SK-N-SH (cell line): Measurements from ENCODE around the gene SENP3. TPM values are rescaled to one million over a fixed set of nuclear protein-coding genes. Genes with fewer than 3 reads are reported as not detected.

ENCODE experiments used
- CTCF ChIA-PET: fragments of 300-600, 350-600 bp; formaldehyde crosslinking; extraction: SDS; loops from one replicate; lab custom pipeline; 2021; lab: Yijun Ruan, JAX
- POLR2A ChIA-PET: fragments of 350-600 bp; sonication (Branson Sonifier 250); formaldehyde crosslinking; extraction: SDS; loops from one replicate; lab custom pipeline; 2020; ENCODE audit warnings: antibody characterized with exemption, inconsistent platforms; lab: Yijun Ruan, JAX
- DNase-seq: peaks from one replicate; pipeline ENCODE4 v3.0.0; 2012
- H2AFZ ChIP-seq: fragments of 200-600 bp; sonication (generic); 2 replicates; pipeline ENCODE4 v1.8.1; 2016; ENCODE audit warnings: antibody characterized with exemption, mild to moderate bottlenecking, low read depth
- H3F3A ChIP-seq: fragments of 200-600 bp; sonication (generic); replicated peaks from 2 replicates; pipeline ENCODE3; 2016; ENCODE audit warnings: antibody characterized with exemption, mild to moderate bottlenecking; ENCODE audit not compliant: insufficient read depth
- H3K27ac ChIP-seq, 2 experiments: fragments of 200-500 bp in 1 of 2; fragments of 200-600 bp in 1 of 2; sonication (Bioruptor generic) in 1 of 2; sonication (generic), shearing (Covaris generic) in 1 of 2; 2 replicates each; pipeline versions ENCODE4 v1.5.1 to v1.6.1; 2014 to 2016; ENCODE audit warnings: low read depth in 2 of 2, inconsistent platforms in 1 of 2, low read length in 1 of 2, mild to moderate bottlenecking in 1 of 2, mixed read lengths in 1 of 2
- H3K27me3 ChIP-seq: fragments of 200-600 bp; sonication (generic), shearing (Covaris generic); 2 replicates; pipeline ENCODE4 v1.6.1; 2016; ENCODE audit warnings: mixed run types; ENCODE audit not compliant: insufficient read depth
- H3K36me3 ChIP-seq, 2 experiments: fragments of 200-500 bp in 1 of 2; fragments of 200-600 bp in 1 of 2; sonication (Bioruptor generic) in 1 of 2; sonication (generic) in 1 of 2; replicated peaks in 1 of 2; 2 replicates each; pipeline versions ENCODE3 to v1.5.1; 2014 to 2016; ENCODE audit warnings: low read length in 1 of 2, mild to moderate bottlenecking in 1 of 2; ENCODE audit not compliant: insufficient read depth in 2 of 2, control insufficient read depth in 1 of 2
- H3K4me1 ChIP-seq, 2 experiments: fragments of 200-500 bp in 1 of 2; fragments of 200-600 bp in 1 of 2; sonication (Bioruptor generic) in 1 of 2; sonication (generic), shearing (Covaris generic) in 1 of 2; 2 replicates each; pipeline versions ENCODE4 v1.5.1 to v1.6.1; 2014 to 2016; ENCODE audit warnings: low read depth in 1 of 2, low read length in 1 of 2, mixed run types in 1 of 2; ENCODE audit not compliant: insufficient read depth in 2 of 2, control insufficient read depth in 1 of 2
- H3K4me2 ChIP-seq: fragments of 200-600 bp; sonication (generic), shearing (Covaris generic); 2 replicates; pipeline ENCODE4 v1.6.1; 2017; ENCODE audit warnings: mixed run types
- H3K4me3 ChIP-seq, 2 experiments: fragments of 200-500 bp in 1 of 2; fragments of 200-600 bp in 1 of 2; sonication (Bioruptor generic) in 1 of 2; sonication (generic), shearing (Covaris generic) in 1 of 2; 2 replicates each; pipeline versions ENCODE4 v1.5.1 to v1.8.1; 2014 to 2016; ENCODE audit warnings: low read depth in 2 of 2, inconsistent platforms in 1 of 2, low read length in 1 of 2, mild to moderate bottlenecking in 1 of 2, mixed read lengths in 1 of 2, moderate library complexity in 1 of 2
- H3K79me2 ChIP-seq: fragments of 200-600 bp; sonication (generic); 2 replicates; pipeline ENCODE4 v1.8.1; 2017; ENCODE audit warnings: mild to moderate bottlenecking; ENCODE audit not compliant: insufficient read depth
- H3K9ac ChIP-seq: fragments of 200-600 bp; sonication (generic); 2 replicates; pipeline ENCODE4 v1.6.1; 2017; ENCODE audit warnings: mixed run types
- H3K9me2 ChIP-seq: fragments of 200-600 bp; sonication (generic); 2 replicates; pipeline ENCODE4 v1.6.1; 2017; ENCODE audit warnings: mixed run types
- H3K9me3 ChIP-seq: fragments of 200-600 bp; sonication (generic); 2 replicates; pipeline ENCODE4 v1.6.1; 2017; ENCODE audit warnings: mixed run types, mild to moderate bottlenecking, moderate library complexity
- H4K20me1 ChIP-seq: fragments of 200-600 bp; sonication (generic); 2 replicates; pipeline ENCODE4 v1.6.1; 2017; ENCODE audit warnings: mild to moderate bottlenecking, mixed run types; ENCODE audit not compliant: insufficient read depth
- CHD2 ChIP-seq: fragments of 150-350 bp; IDR thresholded peaks from 2 replicates; pipeline ENCODE4 v1.6.1; 2018; ENCODE audit warnings: low read length; ENCODE audit not compliant: partially characterized antibody
- FOXJ3 ChIP-seq: sonication (generic); formaldehyde crosslinking; IDR thresholded peaks from 2 replicates; pipeline ENCODE4 v1.5.1; 2020; ENCODE audit warnings: mild to moderate bottlenecking, missing genetic modification reagents
- FOXM1 ChIP-seq: IDR thresholded peaks from 2 replicates; pipeline ENCODE4 v1.4.0; 2012; ENCODE audit warnings: low read depth, mild to moderate bottlenecking
- JUND ChIP-seq: IDR thresholded peaks from 2 replicates; pipeline ENCODE4 v1.4.0; 2012
- MEF2A ChIP-seq: IDR thresholded peaks from 2 replicates; pipeline ENCODE4 v1.4.0; 2012; ENCODE audit warnings: low read depth, borderline replicate concordance
- MXI1 ChIP-seq: IDR thresholded peaks from 2 replicates; pipeline ENCODE4 v1.6.1; 2012; ENCODE audit warnings: mild to moderate bottlenecking, low read depth, low read length, improper control_type of control experiment
- NFIC ChIP-seq: IDR thresholded peaks from 2 replicates; pipeline ENCODE4 v1.4.0; 2012; ENCODE audit warnings: borderline replicate concordance
- POLR2AphosphoS5 ChIP-seq: IDR thresholded peaks from 2 replicates; pipeline ENCODE4 v1.6.1; 2012; ENCODE audit warnings: low read depth, low read length
- RFX5 ChIP-seq: IDR thresholded peaks from 2 replicates; pipeline ENCODE4 v1.6.1; 2012; ENCODE audit warnings: mild to moderate bottlenecking, improper control_type of control experiment, low read length
- SIN3A ChIP-seq: IDR thresholded peaks from 2 replicates; pipeline ENCODE4 v1.6.1; 2012; ENCODE audit warnings: low read depth, mild to moderate bottlenecking, low read length, moderate library complexity, borderline replicate concordance
- SMC3 ChIP-seq: IDR thresholded peaks from 2 replicates; pipeline ENCODE4 v1.6.1; 2012; ENCODE audit warnings: low read depth, low read length, improper control_type of control experiment
- TAF1 ChIP-seq: IDR thresholded peaks from 2 replicates; pipeline ENCODE4 v1.6.1; 2012; ENCODE audit warnings: low read depth, mild to moderate bottlenecking, low read length, moderate library complexity, borderline replicate concordance
- TEAD4 ChIP-seq: IDR thresholded peaks from 2 replicates; pipeline ENCODE4 v1.4.0; 2012; ENCODE audit warnings: mild to moderate bottlenecking, borderline replicate concordance; ENCODE audit not compliant: insufficient read depth
- WGBS: methylation state at CpG from one replicate; pipeline ENCODE4 v1.1.6; 2017; ENCODE audit warnings: low lambda C conversion rate; 5-methylcytosine and 5-hydroxymethylcytosine counted together
- polyA plus RNA-seq, 3 experiments: library from polyadenylated mRNA; depleted of rRNA; stranded (reverse); fragments of >200 nt; gene quantifications; 2 replicates each; pipeline ENCODE4 v1.2.3, GENCODE V29; 2012
- TF ChIP-seq, protein P1 (sequence below): IDR thresholded peaks from 2 replicates; pipeline ENCODE4 v1.4.0; 2012; ENCODE audit warnings: low read depth, borderline replicate concordance
- TF ChIP-seq, protein P2 (sequence below): IDR thresholded peaks from 2 replicates; pipeline ENCODE4; 2012
- TF ChIP-seq, protein P3 (sequence below): fragments of 200-600 bp; sonication (generic); IDR thresholded peaks from 2 replicates; pipeline ENCODE4 v1.6.1; 2017; ENCODE audit warnings: antibody characterized with exemption, mild to moderate bottlenecking, moderate library complexity
- TF ChIP-seq, protein P4 (sequence below): IDR thresholded peaks from 2 replicates; pipeline ENCODE4 v1.4.0; 2012; ENCODE audit warnings: low read depth, borderline replicate concordance
- TF ChIP-seq, protein P5 (sequence below): fragments of 150-350 bp; IDR thresholded peaks from 2 replicates; pipeline ENCODE4 v1.6.1; 2016; ENCODE audit warnings: mild to moderate bottlenecking, low read depth, low read length

SENP3 gene
- polyA plus RNA-seq, 1 of the 3 experiments (the other 2 are of a cell fraction): 80.8 TPM

DNA sequence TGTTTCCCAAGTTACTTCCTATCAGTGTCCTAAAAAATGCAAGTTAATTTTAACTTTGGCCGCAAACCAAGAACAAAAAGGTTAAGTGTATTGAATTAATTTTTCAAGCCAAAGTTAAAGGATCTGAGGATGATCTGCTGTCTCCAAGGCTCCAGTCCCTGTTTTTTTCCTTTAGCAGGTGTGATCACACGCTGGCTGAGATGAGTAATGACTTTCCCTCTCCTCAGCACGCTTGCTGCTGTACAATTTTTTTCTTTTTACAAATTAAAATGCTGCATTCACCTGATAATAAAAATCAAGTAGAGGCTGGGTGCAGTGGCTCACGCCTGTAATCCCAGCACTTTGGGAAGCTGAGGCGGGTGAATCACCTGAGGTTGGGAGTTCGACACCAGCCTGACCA is 16.8 kb upstream of the SENP3 start:
- CTCF ChIA-PET: interaction anchor here (1.0 to 1.4 kb wide), 3 partner anchors 21 to 90 kb away, joined by 3 to 5 read pairs (median 3); no protein-coding TSS in a partner anchor
- Histone ChIP-seq H3K36me3 (no peaks in the 10 kb centered on the region), H3K4me3 (no peak overlapping the region), H3F3A (no peaks in the 10 kb centered on the region), H3K27me3 (no peaks in the 10 kb centered on the region; the same call in 1 of the 2 replicates), H3K4me2 (no peak overlapping the region), H3K9me2 (no peaks in the 10 kb centered on the region), H3K27ac (no peak overlapping the region), H4K20me1 (no peaks in the 10 kb centered on the region), H3K9ac (no peak overlapping the region), H3K9me3 (no peaks in the 10 kb centered on the region), H2AFZ (no peak overlapping the region), H3K79me2 (no peaks in the 10 kb centered on the region), H3K4me1 (peaks cover 0 to 8% of the 10 kb centered on the region in 2 experiments; a peak in 1 of 4 replicates)
- 70% methylated on average over 6 of the region's 6 CpGs for WGBS
- POLR2A ChIA-PET: no interaction called here
- TF ChIP-seq TAF1 (no peak), SMC3 (no peak), JUND (no peak), MEF2A (no peak)
- no peak for DNase-seq

DNA sequence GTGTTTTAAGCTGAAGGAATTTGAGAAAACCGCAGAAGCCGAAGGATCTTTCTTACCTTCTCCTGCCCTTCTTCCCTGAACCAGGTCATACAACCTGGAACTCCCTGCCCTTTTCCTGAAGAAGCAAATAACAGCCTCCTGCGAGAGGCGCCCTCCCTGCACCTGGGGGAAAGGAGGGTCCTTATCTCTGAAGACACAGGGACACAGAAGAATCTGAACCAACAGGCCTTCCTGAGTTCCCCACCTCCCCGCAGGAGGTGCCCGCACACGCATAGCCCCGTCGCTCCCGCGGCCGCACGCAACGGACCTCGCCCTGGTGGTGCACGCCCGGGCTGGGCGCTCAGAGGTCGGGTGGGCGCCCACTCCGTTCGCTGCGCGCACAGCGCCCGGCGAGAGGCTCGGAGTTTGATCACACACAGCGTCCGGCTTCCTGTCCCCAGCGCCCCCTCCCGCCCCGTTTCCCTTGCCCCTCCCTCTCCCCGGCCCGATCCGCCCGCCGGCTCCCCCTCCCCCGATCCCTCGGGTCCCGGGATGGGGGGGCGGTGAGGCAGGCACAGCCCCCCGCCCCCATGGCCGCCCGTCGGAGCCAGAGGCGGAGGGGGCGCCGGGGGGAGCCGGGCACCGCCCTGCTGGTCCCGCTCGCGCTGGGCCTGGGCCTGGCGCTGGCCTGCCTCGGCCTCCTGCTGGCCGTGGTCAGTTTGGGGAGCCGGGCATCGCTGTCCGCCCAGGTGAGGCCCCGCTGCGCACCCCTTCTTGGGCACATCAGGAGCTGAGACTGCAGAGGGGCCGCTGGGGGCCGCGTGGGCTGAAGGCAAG is 12.9 kb upstream of the SENP3 start, which contains the start of gene TNFSF12:
TSS of gene TNFSF12 (plus strand) at position 474 of the 816 bp plus-strand sequence. CDS start at position 570, 96 bp downstream.
- POLR2A ChIA-PET: interaction anchor here (1.1 to 1.6 kb wide), 2 partner anchors 12 to 286 kb away, joined by 3 to 7 read pairs; partner anchors contain the start of gene SENP3
- peak; percentile 92 for DNase-seq
- peak within 1 kb of the TSS; percentile 57 to 76 for H3K4me3 ChIP-seq
- peak within 1 kb of the TSS; percentile 26 to 45; a peak in 2 of 4 replicates for H3K27ac ChIP-seq
- WGBS: 24% methylated on average over 12 of the region's 65 CpGs
- H4K20me1 ChIP-seq: no peaks in the 10 kb centered on the region
- H3K36me3 ChIP-seq: peaks cover 0 to 4% of the 10 kb centered on the region in 2 experiments
- CTCF ChIA-PET: interaction anchor here (2.5 to 7.8 kb wide), 3 partner anchors 9 to 34 kb away, joined by 11 to 55 read pairs (median 26); partner anchors contain the start of genes SENP3 and TNFSF13
- H3F3A ChIP-seq: no peaks in the 10 kb centered on the region
- no peaks in the 10 kb centered on the region for H3K79me2 ChIP-seq
- peak within 1 kb of the TSS; percentile 89 for H2AFZ ChIP-seq
- no peaks in the 10 kb centered on the region; the same call in 1 of the 2 replicates for H3K27me3 ChIP-seq
- H3K9me2 ChIP-seq: no peaks in the 10 kb centered on the region
- no peaks in the 10 kb centered on the region for H3K9me3 ChIP-seq
- H3K4me2 ChIP-seq: peak within 1 kb of the TSS; percentile 87
- peak within 1 kb of the TSS; percentile 83 for H3K9ac ChIP-seq
- peaks cover 0 to 8% of the 10 kb centered on the region in 2 experiments; a peak in 1 of 4 replicates for H3K4me1 ChIP-seq
- TF ChIP-seq, protein P1, sequence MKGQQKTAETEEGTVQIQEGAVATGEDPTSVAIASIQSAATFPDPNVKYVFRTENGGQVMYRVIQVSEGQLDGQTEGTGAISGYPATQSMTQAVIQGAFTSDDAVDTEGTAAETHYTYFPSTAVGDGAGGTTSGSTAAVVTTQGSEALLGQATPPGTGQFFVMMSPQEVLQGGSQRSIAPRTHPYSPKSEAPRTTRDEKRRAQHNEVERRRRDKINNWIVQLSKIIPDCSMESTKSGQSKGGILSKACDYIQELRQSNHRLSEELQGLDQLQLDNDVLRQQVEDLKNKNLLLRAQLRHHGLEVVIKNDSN: no peak
- TF ChIP-seq FOXJ3 (CRISPR knock-in tag) (no peak), RFX5 (no peak), SIN3A (no peak), MXI1 (no peak), FOXM1 (no peak), MEF2A (no peak), POLR2AphosphoS5 (peak; percentile 51; the same call in 1 of the 2 replicates), NFIC (no peak), TEAD4 (no peak), CHD2 (no peak), TAF1 (0 out of 2 replicates have a peak, but pooled peaks have one; percentile 31)
- TF ChIP-seq, protein P2, sequence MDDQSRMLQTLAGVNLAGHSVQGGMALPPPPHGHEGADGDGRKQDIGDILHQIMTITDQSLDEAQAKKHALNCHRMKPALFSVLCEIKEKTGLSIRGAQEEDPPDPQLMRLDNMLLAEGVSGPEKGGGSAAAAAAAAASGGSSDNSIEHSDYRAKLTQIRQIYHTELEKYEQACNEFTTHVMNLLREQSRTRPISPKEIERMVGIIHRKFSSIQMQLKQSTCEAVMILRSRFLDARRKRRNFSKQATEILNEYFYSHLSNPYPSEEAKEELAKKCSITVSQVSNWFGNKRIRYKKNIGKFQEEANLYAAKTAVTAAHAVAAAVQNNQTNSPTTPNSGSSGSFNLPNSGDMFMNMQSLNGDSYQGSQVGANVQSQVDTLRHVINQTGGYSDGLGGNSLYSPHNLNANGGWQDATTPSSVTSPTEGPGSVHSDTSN: no peak
- TF ChIP-seq, protein P3, sequence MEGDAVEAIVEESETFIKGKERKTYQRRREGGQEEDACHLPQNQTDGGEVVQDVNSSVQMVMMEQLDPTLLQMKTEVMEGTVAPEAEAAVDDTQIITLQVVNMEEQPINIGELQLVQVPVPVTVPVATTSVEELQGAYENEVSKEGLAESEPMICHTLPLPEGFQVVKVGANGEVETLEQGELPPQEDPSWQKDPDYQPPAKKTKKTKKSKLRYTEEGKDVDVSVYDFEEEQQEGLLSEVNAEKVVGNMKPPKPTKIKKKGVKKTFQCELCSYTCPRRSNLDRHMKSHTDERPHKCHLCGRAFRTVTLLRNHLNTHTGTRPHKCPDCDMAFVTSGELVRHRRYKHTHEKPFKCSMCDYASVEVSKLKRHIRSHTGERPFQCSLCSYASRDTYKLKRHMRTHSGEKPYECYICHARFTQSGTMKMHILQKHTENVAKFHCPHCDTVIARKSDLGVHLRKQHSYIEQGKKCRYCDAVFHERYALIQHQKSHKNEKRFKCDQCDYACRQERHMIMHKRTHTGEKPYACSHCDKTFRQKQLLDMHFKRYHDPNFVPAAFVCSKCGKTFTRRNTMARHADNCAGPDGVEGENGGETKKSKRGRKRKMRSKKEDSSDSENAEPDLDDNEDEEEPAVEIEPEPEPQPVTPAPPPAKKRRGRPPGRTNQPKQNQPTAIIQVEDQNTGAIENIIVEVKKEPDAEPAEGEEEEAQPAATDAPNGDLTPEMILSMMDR: peak; percentile 28; the same call in 1 of the 2 replicates
- TF ChIP-seq, protein P4, sequence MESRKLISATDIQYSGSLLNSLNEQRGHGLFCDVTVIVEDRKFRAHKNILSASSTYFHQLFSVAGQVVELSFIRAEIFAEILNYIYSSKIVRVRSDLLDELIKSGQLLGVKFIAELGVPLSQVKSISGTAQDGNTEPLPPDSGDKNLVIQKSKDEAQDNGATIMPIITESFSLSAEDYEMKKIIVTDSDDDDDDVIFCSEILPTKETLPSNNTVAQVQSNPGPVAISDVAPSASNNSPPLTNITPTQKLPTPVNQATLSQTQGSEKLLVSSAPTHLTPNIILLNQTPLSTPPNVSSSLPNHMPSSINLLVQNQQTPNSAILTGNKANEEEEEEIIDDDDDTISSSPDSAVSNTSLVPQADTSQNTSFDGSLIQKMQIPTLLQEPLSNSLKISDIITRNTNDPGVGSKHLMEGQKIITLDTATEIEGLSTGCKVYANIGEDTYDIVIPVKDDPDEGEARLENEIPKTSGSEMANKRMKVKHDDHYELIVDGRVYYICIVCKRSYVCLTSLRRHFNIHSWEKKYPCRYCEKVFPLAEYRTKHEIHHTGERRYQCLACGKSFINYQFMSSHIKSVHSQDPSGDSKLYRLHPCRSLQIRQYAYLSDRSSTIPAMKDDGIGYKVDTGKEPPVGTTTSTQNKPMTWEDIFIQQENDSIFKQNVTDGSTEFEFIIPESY: no peak
- TF ChIP-seq, protein P5, sequence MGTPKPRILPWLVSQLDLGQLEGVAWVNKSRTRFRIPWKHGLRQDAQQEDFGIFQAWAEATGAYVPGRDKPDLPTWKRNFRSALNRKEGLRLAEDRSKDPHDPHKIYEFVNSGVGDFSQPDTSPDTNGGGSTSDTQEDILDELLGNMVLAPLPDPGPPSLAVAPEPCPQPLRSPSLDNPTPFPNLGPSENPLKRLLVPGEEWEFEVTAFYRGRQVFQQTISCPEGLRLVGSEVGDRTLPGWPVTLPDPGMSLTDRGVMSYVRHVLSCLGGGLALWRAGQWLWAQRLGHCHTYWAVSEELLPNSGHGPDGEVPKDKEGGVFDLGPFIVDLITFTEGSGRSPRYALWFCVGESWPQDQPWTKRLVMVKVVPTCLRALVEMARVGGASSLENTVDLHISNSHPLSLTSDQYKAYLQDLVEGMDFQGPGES: no peak
